K562 (cell line): ENCODE measurements around the gene MGAT4B. TPM values are rescaled to one million over a fixed set of nuclear protein-coding genes. Genes with fewer than 3 reads are reported as not detected.

Experiments
- ATAC-seq: fragments of 200-7000 bp; cut with Tn5 transposase; 3 replicates; pipeline ENCODE4 v1.9.1; 2020; ENCODE audit warnings: moderate library complexity
- BruUV-seq: library from RNA; stranded (reverse); fragments of 400-500 nt; replicated peaks from 2 replicates; lab custom pipeline; 2021; lab: Mats Ljungman, UMichigan
- CTCF ChIA-PET: fragments of 300-600 bp; formaldehyde crosslinking; extraction: SDS; loops from one replicate; lab custom pipeline; 2021; ENCODE audit warnings: low intra/inter-chr PET ratio; lab: Yijun Ruan, JAX
- POLR2A ChIA-PET: fragments of 300-600, 350-650 bp; sonication (Branson Sonifier 250); formaldehyde crosslinking; extraction: SDS; loops from one replicate; lab custom pipeline; 2021; ENCODE audit warnings: antibody characterized with exemption, inconsistent platforms; lab: Yijun Ruan, JAX
- DNase-seq, 4 experiments: peaks; one replicate each; pipeline versions ENCODE4 v3.0.0 to v3.0.0-alpha.2; 2011 to 2018; ENCODE audit warnings: low spot score in 3 of 4, mixed read lengths in 3 of 4; ENCODE audit errors: extremely low read depth in 1 of 4
- FAIRE-seq: peaks from 2 replicates; lab custom pipeline; 2011; peaks lifted over from hg19 to GRCh38; lab: Jason Lieb, UNC
- H2AFZ ChIP-seq: 2 replicates; pipeline ENCODE4 v1.6.0; 2011; ENCODE audit warnings: low read depth, low read length, control low read depth, inconsistent platforms
- H3K27ac ChIP-seq: fragments of 200-600 bp; 3 replicates; pipeline ENCODE4 v1.8.0; 2011; ENCODE audit warnings: low read depth, mild to moderate bottlenecking, control low read depth, inconsistent platforms, low read length, moderate library complexity, mixed read lengths; ENCODE audit errors: extremely low read depth
- H3K27me3 ChIP-seq, 2 experiments: fragments of 300-600 bp in 1 of 2; 2 replicates in 1 of 2; 3 replicates in 1 of 2; pipeline versions ENCODE4 v1.6.0 to v1.8.0; 2011; ENCODE audit warnings: inconsistent platforms in 2 of 2, low read length in 2 of 2, mild to moderate bottlenecking in 1 of 2, mixed read lengths in 1 of 2, moderate library complexity in 1 of 2; ENCODE audit not compliant: control insufficient read depth in 2 of 2, insufficient read depth in 2 of 2
- H3K36me3 ChIP-seq: fragments of 300-600 bp; 3 replicates; pipeline ENCODE4 v1.8.0; 2011; ENCODE audit warnings: mild to moderate bottlenecking, low read length, inconsistent platforms; ENCODE audit not compliant: control insufficient read depth, insufficient read depth
- H3K4me1 ChIP-seq, 2 experiments: fragments of 200-600 bp in 1 of 2; replicated peaks in 1 of 2; 2 replicates in 1 of 2; 3 replicates in 1 of 2; pipeline versions ENCODE4 v1.5.1 to v1.8.0; 2011; ENCODE audit warnings: inconsistent platforms in 2 of 2, low read length in 2 of 2, mild to moderate bottlenecking in 1 of 2, mixed read lengths in 1 of 2, moderate library complexity in 1 of 2; ENCODE audit not compliant: control insufficient read depth in 2 of 2, insufficient read depth in 2 of 2
- H3K4me2 ChIP-seq: 2 replicates; pipeline ENCODE4 v1.6.1; 2011; ENCODE audit warnings: low read length, control low read depth, inconsistent platforms, mixed read lengths; ENCODE audit not compliant: insufficient read depth
- H3K4me3 ChIP-seq: fragments of 200-600 bp; sonication (generic), shearing (Covaris generic); 2 replicates; pipeline ENCODE4 v1.5.1; 2016; ENCODE audit warnings: control low read depth, inconsistent platforms
- H3K79me2 ChIP-seq: fragments of 200-600 bp; 3 replicates; pipeline ENCODE4 v1.8.0; 2011; ENCODE audit warnings: low read length, inconsistent platforms; ENCODE audit not compliant: control insufficient read depth, insufficient read depth
- H3K9ac ChIP-seq, 2 experiments: 2 replicates each; pipeline versions ENCODE4 v1.6.0 to v1.6.1; 2011; ENCODE audit warnings: low read depth in 2 of 2, low read length in 2 of 2, control low read depth in 1 of 2, inconsistent platforms in 1 of 2, mild to moderate bottlenecking in 1 of 2, mixed read lengths in 1 of 2; ENCODE audit not compliant: insufficient read depth in 1 of 2
- H3K9me1 ChIP-seq: one replicate; pipeline ENCODE4 v1.6.0; 2011; ENCODE audit warnings: inconsistent platforms, mild to moderate bottlenecking, low read length, moderate library complexity; ENCODE audit not compliant: control insufficient read depth, insufficient read depth
- H3K9me3 ChIP-seq: replicated peaks from 2 replicates; pipeline ENCODE4 v1.5.1; 2011; ENCODE audit warnings: low read depth, low read length, inconsistent platforms; ENCODE audit not compliant: control insufficient read depth, insufficient read depth
- H4K20me1 ChIP-seq: replicated peaks from 2 replicates; pipeline ENCODE4 v1.6.1; 2011; ENCODE audit warnings: low read length, inconsistent platforms, mixed read lengths; ENCODE audit not compliant: control insufficient read depth, insufficient read depth
- ASH1L ChIP-seq: fragments of 450-650 bp; IDR thresholded peaks from 2 replicates; pipeline ENCODE4 v1.6.1; 2018; ENCODE audit warnings: borderline replicate concordance, mild to moderate bottlenecking, low read depth; ENCODE audit not compliant: partially characterized antibody
- CEBPB ChIP-seq: fragments of 450-650 bp; IDR thresholded peaks from 2 replicates; pipeline ENCODE4 v1.6.1; 2016; ENCODE audit warnings: missing genetic modification characterization, missing compliant biosample characterization
- CTCF ChIP-seq, 3 experiments: IDR thresholded peaks in 2 of 3; conservative IDR thresholded peaks in 1 of 3; 2 replicates each; pipeline ENCODE4 v1.5.1; 2011 to 2012; ENCODE audit warnings: low read length in 3 of 3, mild to moderate bottlenecking in 3 of 3, control low read depth in 2 of 3, improper control_type of control experiment in 1 of 3, inconsistent platforms in 1 of 3, low read depth in 1 of 3, mixed read lengths in 1 of 3, moderate library complexity in 1 of 3; ENCODE audit not compliant: insufficient read depth in 2 of 3
- FOXK2 ChIP-seq, 2 experiments: fragments of 450-650 bp; IDR thresholded peaks in 1 of 2; conservative IDR thresholded peaks in 1 of 2; 2 replicates each; pipeline ENCODE4 v1.6.1; 2016; ENCODE audit warnings: low read depth in 2 of 2, mild to moderate bottlenecking in 1 of 2
- HDAC1 ChIP-seq, 2 experiments: fragments of 450-650 bp; IDR thresholded peaks; 2 replicates each; pipeline ENCODE4 v1.6.1; 2016 to 2017; ENCODE audit warnings: inconsistent platforms in 1 of 2, mild to moderate bottlenecking in 1 of 2, moderate library complexity in 1 of 2
- ZNF431 ChIP-seq: sonication (generic); formaldehyde crosslinking; IDR thresholded peaks from 2 replicates; pipeline ENCODE4 v1.8.0; 2022; ENCODE audit warnings: mild to moderate bottlenecking, missing genetic modification reagents
- ZNF695 ChIP-seq: fragments of 450-650 bp; formaldehyde crosslinking; IDR thresholded peaks from 2 replicates; pipeline ENCODE4 v1.4.0; 2020; ENCODE audit warnings: mild to moderate bottlenecking, moderate library complexity
- ZNF707 ChIP-seq: fragments of 250-450 bp; sonication (Bioruptor Pico); conservative IDR thresholded peaks from 2 replicates; pipeline ENCODE4 v1.8.0; 2022; ENCODE audit warnings: inconsistent platforms, mild to moderate bottlenecking, moderate library complexity
- WGBS: fragments of 100-300 bp; shearing (Covaris generic); methylation state at CpG from one replicate; pipeline ENCODE4 v1.1.6; 2016; ENCODE audit warnings: low coverage, mixed read lengths; ENCODE audit not compliant: insufficient coverage; ENCODE audit errors: missing lambda C conversion rate; 5-methylcytosine and 5-hydroxymethylcytosine counted together
- in situ Hi-C: fragments of 300-500 bp; cut with MboI; formaldehyde crosslinking; loops from 4 replicates; pipeline ENCODE4 v1.15.0; 2018; ENCODE audit warnings: inconsistent platforms, mixed read lengths
- intact Hi-C: fragments of 100-400 bp; cut with micrococcal nuclease; formaldehyde crosslinking; loops from 2 replicates; pipeline ENCODE4 v1.14.2; 2022
- polyA plus RNA-seq, 8 experiments: library from polyadenylated mRNA; depleted of rRNA in 4 of 8; stranded (reverse) in 5 of 8; unstranded in 3 of 8; fragments of >200 nt; fragmentation: Nextera tagmentation in 2 of 8; fragmentation: Illumina TruSeq in 1 of 8; extraction: Ambion mirVana in 2 of 8; extraction: Trizol in 1 of 8; gene quantifications; 2 replicates each; pipeline versions ENCODE4 v1.2.1 to v1.2.3, GENCODE V29; 2011 to 2014; ENCODE audit warnings: inconsistent platforms in 1 of 8, missing spikeins in 1 of 8
- total RNA-seq, 7 experiments: library from RNA; depleted of rRNA in 6 of 7; stranded (reverse); fragments of >200 nt in 6 of 7; fragmentation: Illumina TruSeq in 2 of 7; extraction: Trizol in 2 of 7; gene quantifications; 2 replicates each; pipeline versions ENCODE4 v1.2.1 to v1.2.3, GENCODE V29; 2011 to 2021; ENCODE audit warnings: low replicate concordance in 1 of 7

MGAT4B gene
- total and polyA plus RNA-seq, 9 of the 15 experiments (the other 6 are each of a cell fraction or from before 2014, with no cell fraction given) = 0.34 to 133 (median 75.4) TPM

GRCh38 chr5:179753971-179754370 lies 52.7 kb downstream of the MGAT4B start:
- ATAC-seq = peak; percentile 51
- no TSS peak for BruUV-seq
- Histone ChIP-seq H4K20me1 (peaks cover 9% of the 10 kb centered on the region), H3K9ac (0 out of 4 replicates have a peak overlapping the region, but pooled peaks of 1 of the 2 experiments have one; percentile 13), H3K36me3 (peaks cover 18% of the 10 kb centered on the region; the same call in 2 of the 3 replicates), H3K4me1 (peaks cover 10% of the 10 kb centered on the region in 2 experiments; a peak in 4 of 5 replicates), H3K27me3 (no peaks in the 10 kb centered on the region), H2AFZ (no peak overlapping the region), H3K4me3 (no peak overlapping the region), H3K4me2 (no peak overlapping the region), H3K79me2 (peaks cover 74% of the 10 kb centered on the region), H3K27ac (no peak overlapping the region), H3K9me1 (peaks cover 4% of the 10 kb centered on the region), H3K9me3 (no peaks in the 10 kb centered on the region)
- in situ Hi-C loops = no loop called here
- ChIA-PET CTCF (interaction anchor here (0.6 kb wide), 1 partner anchor 16 kb away, joined by 3 read pairs; no protein-coding TSS in a partner anchor), POLR2A (interaction anchor here (0.9 to 1.6 kb wide), 3 partner anchors 9 to 21 kb away, joined by 3 read pairs; partner anchors contain the start of gene MAML1)
- DNase-seq = no peak
- TF ChIP-seq ZNF695 (CRISPR knock-in tag) (no peak), CEBPB (peak; percentile 85)
- 82% methylated on average over 4 of the region's 5 CpGs for WGBS
- intact Hi-C loops = no loop called here
- FAIRE-seq = no peak

GRCh38 chr5:179749857-179750508 lies 56.7 kb downstream of the MGAT4B start:
- intact Hi-C loops (no loop called here), in situ Hi-C loops (no loop called here)
- ChIA-PET CTCF (no interaction called here), POLR2A (interaction anchor here (0.6 to 1.5 kb wide), 8 partner anchors 7 to 147 kb away, joined by 3 to 4 read pairs (median 3); partner anchors contain the start of gene HNRNPH1)
- FAIRE-seq (no peak), ATAC-seq (no peak; the same call in 1 of the 3 replicates), DNase-seq (no peak)
- H3K9me1 ChIP-seq = no peaks in the 10 kb centered on the region
- BruUV-seq = no TSS peak
- H3K36me3 ChIP-seq = peaks cover 23% of the 10 kb centered on the region; the same call in 2 of the 3 replicates
- H3K4me3 ChIP-seq = no peak overlapping the region
- no peaks in the 10 kb centered on the region for H3K27me3 ChIP-seq
- H3K9ac ChIP-seq = no peak overlapping the region
- no peak overlapping the region for H3K27ac ChIP-seq
- H4K20me1 ChIP-seq = peaks cover 9% of the 10 kb centered on the region; the same call in 1 of the 2 replicates
- H3K4me1 ChIP-seq = peaks cover 6% of the 10 kb centered on the region in 2 experiments; a peak in 3 of 5 replicates
- peaks cover 76% of the 10 kb centered on the region for H3K79me2 ChIP-seq
- no peak overlapping the region for H3K4me2 ChIP-seq
- no peaks in the 10 kb centered on the region for H3K9me3 ChIP-seq
- H2AFZ ChIP-seq = no peak overlapping the region
- WGBS = 90% methylated on average over 8 of the region's 8 CpGs
- TF ChIP-seq FOXK2 (conservative IDR thresholded peaks at IDR 0.05 in 1 of 2, IDR thresholded peaks at IDR 0.05 in 1 of 2; ENCODE audit: low read depth in 2 of 2) (no peak), ZNF707 (CRISPR knock-in tag) (no peak), ASH1L (no peak), CTCF (IDR thresholded peaks at IDR 0.05 in 2 of 3, conservative IDR thresholded peaks at IDR 0.05 in 1 of 3; ENCODE audit: insufficient read depth in 2 of 3, low read depth in 1 of 3, low read length in 3 of 3) (0 out of 6 replicates have a peak, but pooled peaks of 1 of the 3 experiments have one; percentile 1), HDAC1 (IDR thresholded peaks at IDR 0.05) (no peak), ZNF431 (CRISPR knock-in tag) (no peak)
